Measurements from ENCODE around the gene N4BP2L2.

GRCh38 chr13:32414580-32414979, 124.0 kb downstream of the N4BP2L2 start:
- TF ChIP-seq CTCF (IDR thresholded peaks at IDR 0.05) (no peak), EZH2 (IDR thresholded peaks at IDR 0.05) (no peak), EZH2phosphoT487 (IDR thresholded peaks at IDR 0.05) (no peak)

All from neural progenitor cell (in vitro differentiated cells).